Stimulated activated CD4-positive, alpha-beta T cell treated with anti-CD3 and anti-CD28 coated beads, TNF-alpha, amount 100 ng/mL, for 4 hours (primary cell): ENCODE data around the gene DES.

Source experiments
- DNase-seq, 3 experiments: peaks; one replicate each; pipeline ENCODE4 v3.0.0-alpha.2; 2020; ENCODE audit warnings: low read depth in 3 of 3

Gene DES

DNA sequence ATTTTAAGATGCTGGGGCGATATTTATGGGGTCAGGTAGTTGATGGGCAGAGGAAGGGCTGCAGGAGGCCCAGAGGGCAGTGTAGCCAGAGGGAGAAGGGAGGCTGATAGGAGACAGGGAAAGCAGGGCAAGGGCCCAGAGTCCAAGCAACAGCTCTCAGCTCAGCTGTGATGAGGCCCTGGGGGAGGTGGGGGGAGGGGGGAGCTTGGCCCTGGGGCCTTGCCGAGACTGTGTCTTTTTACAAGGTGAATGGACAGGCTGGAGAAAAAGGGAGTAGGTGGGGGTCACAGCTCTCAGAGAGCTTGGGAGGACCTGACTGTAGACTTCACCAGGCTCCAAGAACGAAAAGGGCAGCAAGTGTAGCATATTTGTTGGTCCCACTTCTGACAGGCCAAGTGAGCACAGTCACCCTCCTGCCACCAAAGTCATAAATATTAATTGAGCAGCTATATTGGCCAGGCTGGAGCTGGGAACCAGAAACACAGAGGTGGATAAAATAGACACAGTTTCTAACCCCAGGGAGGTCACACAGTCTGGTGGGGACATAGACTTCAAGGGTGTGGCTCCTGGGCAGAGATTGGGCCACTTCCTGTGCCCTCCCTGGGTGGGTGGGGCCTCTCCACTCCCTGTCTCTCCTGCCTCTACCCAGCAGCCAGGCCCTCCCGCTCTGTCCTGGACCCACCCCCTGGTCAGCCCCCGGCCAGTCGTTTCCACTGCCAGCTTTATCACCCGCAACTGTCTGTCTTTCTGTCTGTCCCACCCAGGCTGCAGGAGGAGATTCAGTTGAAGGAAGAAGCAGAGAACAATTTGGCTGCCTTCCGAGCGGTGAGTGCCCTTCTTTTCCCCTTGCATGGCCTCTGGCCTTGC, 1.4 kb downstream of the DES start:
- DNase-seq = no peak

DNA sequence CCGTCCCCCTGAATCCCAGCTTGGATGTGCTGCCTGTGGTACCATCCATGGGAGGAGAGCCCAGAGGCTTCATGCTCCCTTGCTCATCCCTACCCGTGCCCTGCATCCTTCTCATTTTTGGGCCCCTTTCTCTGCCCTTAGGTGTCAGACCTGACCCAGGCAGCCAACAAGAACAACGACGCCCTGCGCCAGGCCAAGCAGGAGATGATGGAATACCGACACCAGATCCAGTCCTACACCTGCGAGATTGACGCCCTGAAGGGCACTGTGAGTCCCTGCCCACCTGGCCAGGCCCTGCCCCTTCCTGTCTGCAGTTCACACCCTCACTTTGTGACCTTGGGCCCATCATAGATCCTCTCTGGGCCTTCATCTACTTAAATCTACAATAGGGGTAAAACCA, 2.5 kb downstream of the DES start:
- no peak for DNase-seq

DNA sequence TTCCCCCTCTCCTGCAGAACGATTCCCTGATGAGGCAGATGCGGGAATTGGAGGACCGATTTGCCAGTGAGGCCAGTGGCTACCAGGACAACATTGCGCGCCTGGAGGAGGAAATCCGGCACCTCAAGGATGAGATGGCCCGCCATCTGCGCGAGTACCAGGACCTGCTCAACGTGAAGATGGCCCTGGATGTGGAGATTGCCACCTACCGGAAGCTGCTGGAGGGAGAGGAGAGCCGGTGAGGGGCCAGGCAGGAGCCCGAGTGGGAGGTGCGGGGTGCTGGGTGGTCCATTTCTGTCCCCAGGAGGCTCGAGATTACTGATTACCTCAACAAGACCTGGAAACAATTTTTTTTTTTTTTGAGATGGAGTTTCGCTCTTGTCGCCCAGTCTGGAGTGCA, 3.1 kb downstream of the DES start:
- DNase-seq = no peak

- no peak for DNase-seq
Measured at GRCh38 chr2:219422952-219423534, 4.9 kb downstream of the DES start.

- no peak for DNase-seq
Measured at GRCh38 chr2:219423652-219424377, 5.6 kb downstream of the DES start.

DNA sequence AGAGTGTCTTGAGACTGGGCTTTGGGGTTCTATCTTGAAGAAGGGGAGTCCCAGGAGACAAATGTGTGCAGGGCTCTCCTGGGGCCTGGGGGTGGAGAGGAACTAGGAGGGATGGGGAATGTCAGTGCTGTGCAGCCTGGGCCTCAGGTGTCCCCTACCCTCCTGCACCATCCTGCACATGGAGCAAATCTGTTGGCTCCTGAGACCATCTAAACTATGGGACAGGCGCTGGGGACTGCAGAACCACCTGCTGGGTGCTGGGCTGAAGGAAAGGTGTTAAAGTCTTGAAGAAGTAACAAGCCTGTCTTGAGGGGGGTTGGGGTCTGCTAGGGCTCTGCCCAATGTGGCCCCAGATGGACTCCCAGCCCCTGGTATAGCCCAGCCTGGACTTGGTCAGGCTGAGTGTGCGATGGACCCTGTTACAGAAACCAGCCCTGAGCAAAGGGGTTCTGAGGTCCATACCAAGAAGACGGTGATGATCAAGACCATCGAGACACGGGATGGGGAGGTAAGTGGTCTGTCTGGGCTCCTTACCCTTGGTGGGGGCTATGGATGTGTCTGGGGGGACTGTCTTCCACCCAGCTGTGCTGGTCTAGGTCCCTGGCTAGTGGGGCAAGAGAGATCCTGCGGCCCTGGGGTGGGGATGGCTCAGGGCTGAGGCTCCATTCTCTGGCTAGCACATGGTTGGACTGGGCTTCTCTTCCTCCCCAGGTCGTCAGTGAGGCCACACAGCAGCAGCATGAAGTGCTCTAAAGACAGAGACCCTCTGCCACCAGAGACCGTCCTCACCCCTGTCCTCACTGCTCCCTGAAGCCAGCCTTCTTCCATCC, 7.3 kb downstream of the DES start:
- no peak for DNase-seq

GRCh38 chr2:219426068-219426443, 7.9 kb downstream of the DES start:
- DNase-seq = no peak

- DNase-seq = no peak
Measured at GRCh38 chr2:219426534-219427136, 8.5 kb downstream of the DES start.

DNA sequence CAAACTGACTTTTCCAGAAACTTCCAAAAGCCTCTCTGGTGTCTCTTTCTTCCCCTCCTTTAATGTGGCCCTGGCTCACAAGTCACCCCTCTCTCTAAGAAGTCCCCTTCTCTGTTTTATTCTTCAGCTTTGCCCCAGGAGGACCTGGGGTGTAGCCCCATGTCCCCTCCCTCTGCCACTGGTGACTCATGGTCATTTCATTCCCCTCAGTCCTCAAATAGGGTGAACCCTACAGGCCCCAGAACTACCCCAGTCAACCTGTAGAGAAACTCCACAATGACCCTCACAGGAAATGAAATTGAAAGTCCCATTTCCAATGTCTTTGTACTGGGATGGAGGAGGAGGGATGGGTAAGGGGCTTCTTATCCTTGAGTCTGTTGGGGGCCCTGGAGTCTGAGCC, 10.3 kb downstream of the DES start:
- DNase-seq = no peak

GRCh38 chr2:219429958-219430606, 11.9 kb downstream of the DES start:
- no peak for DNase-seq

GRCh38 chr2:219430633-219431615, 12.7 kb downstream of the DES start:
- DNase-seq = no peak

- DNase-seq = peak in 1 of 3 experiments; percentile 13
Measured at GRCh38 chr2:219433666-219434467, 15.7 kb downstream of the DES start.

DNA sequence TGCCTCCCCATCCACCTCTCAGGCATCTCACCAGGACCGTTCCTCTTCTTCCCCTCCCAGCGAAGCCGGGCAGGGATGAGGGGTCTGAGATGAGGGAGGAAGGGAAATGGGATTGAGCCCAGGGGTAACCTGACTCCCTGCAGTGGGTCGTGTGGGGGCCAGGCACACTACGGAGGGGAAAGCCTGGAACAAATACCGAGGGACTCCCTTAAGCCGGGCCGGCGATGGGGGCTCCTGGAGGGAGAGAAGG, 16.2 kb downstream of the DES start:
- no peak for DNase-seq

- no peak for DNase-seq
Measured at GRCh38 chr2:219434718-219435525, 16.7 kb downstream of the DES start, which contains the start of gene SPEG. Gene SPEG (plus strand): TSS chr2:219434843. CDS start chr2:219434978, 135 bp downstream.

GRCh38 chr2:219435701-219436100, 17.5 kb downstream of the DES start:
- DNase-seq = no peak

GRCh38 chr2:219436491-219436890, 18.3 kb downstream of the DES start:
- DNase-seq = no peak

- DNase-seq = no peak
Measured at GRCh38 chr2:219437141-219437540, 19.0 kb downstream of the DES start.

- DNase-seq = no peak
Measured at GRCh38 chr2:219437690-219438206, 19.6 kb downstream of the DES start.
